ENCODE measurements around the gene FOXO6.

Gene FOXO6

GRCh38 chr1:41411229-41411628, 50.0 kb downstream of the FOXO6 start:
- DNase-seq, result no peak

GRCh38 chr1:41412748-41413147, 51.5 kb downstream of the FOXO6 start:
- no peak for DNase-seq

GRCh38 chr1:41413748-41414281, 52.6 kb downstream of the FOXO6 start:
- no peak for DNase-seq

GRCh38 chr1:41414296-41414695, 53.1 kb downstream of the FOXO6 start:
- no peak for DNase-seq

- DNase-seq, result no peak
Observed at GRCh38 chr1:41414716-41415306, 53.6 kb downstream of the FOXO6 start.

GRCh38 chr1:41416081-41416480, 54.8 kb downstream of the FOXO6 start:
- no peak for DNase-seq

GRCh38 chr1:41416552-41417334, 55.5 kb downstream of the FOXO6 start:
- DNase-seq, result peak; percentile 66

- DNase-seq, result no peak
Observed at GRCh38 chr1:41417335-41417682, 56.1 kb downstream of the FOXO6 start.

- DNase-seq, result no peak
Observed at GRCh38 chr1:41417746-41418145, 56.5 kb downstream of the FOXO6 start.

- DNase-seq, result peak; percentile 67
Observed at GRCh38 chr1:41418857-41419583, 57.8 kb downstream of the FOXO6 start.

- no peak for DNase-seq
Observed at GRCh38 chr1:41419584-41420295, 58.5 kb downstream of the FOXO6 start.

GRCh38 chr1:41420351-41420750, 59.1 kb downstream of the FOXO6 start:
- DNase-seq, result no peak

- DNase-seq, result no peak
Observed at GRCh38 chr1:41420860-41421259, 59.6 kb downstream of the FOXO6 start.

GRCh38 chr1:41422306-41422705, 61.1 kb downstream of the FOXO6 start:
- DNase-seq, result no peak

- DNase-seq, result no peak
Observed at GRCh38 chr1:41423511-41424191, 62.4 kb downstream of the FOXO6 start.

GRCh38 chr1:41424581-41425118, 63.4 kb downstream of the FOXO6 start:
- no peak for DNase-seq

- no peak for DNase-seq
Observed at GRCh38 chr1:41425369-41425768, 64.1 kb downstream of the FOXO6 start.

GRCh38 chr1:41426201-41426890, 65.1 kb downstream of the FOXO6 start:
- DNase-seq, result no peak

- DNase-seq, result peak; percentile 31
Observed at GRCh38 chr1:41427122-41427913, 66.1 kb downstream of the FOXO6 start.

- no peak for DNase-seq
Observed at GRCh38 chr1:41427916-41428737, 66.9 kb downstream of the FOXO6 start.
